Measurements from ENCODE around the gene MED12L.

The MED12L gene

DNA sequence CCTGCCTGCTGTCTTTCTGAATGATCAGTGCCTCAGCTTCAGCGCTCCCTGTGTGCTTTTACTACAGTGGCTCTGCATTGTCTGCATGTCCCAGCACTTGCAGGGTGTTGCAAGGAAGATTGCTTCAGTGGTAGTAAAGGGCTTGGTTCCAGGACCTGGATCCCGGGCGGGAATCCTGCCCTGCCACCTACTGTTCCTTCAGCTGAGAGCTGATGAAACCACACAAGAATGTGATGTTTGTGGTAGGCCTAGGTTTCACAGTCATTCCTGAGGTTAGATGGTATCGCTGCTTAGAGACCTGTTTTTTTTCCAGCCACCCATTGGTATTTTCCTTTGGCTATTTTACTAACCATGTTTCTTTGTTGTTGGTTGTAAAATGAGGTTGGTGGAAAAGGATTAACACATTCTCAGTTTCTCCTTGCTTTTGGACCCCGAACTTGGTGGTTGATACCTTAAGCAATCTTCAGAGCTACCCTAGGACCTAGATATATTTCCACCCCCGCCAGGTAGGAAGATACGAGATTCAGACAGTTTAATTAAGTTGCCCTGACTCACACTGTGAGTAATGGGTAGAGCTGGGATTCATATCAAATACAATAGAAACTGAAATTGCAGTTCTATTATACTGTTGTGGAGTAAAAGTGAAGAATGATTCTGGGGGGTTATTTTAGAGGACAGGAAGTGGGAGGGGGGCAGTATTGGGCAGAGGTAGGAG lies 219.8 kb downstream of the MED12L start:
- TF ChIP-seq, protein P1, sequence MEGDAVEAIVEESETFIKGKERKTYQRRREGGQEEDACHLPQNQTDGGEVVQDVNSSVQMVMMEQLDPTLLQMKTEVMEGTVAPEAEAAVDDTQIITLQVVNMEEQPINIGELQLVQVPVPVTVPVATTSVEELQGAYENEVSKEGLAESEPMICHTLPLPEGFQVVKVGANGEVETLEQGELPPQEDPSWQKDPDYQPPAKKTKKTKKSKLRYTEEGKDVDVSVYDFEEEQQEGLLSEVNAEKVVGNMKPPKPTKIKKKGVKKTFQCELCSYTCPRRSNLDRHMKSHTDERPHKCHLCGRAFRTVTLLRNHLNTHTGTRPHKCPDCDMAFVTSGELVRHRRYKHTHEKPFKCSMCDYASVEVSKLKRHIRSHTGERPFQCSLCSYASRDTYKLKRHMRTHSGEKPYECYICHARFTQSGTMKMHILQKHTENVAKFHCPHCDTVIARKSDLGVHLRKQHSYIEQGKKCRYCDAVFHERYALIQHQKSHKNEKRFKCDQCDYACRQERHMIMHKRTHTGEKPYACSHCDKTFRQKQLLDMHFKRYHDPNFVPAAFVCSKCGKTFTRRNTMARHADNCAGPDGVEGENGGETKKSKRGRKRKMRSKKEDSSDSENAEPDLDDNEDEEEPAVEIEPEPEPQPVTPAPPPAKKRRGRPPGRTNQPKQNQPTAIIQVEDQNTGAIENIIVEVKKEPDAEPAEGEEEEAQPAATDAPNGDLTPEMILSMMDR (conservative IDR thresholded peaks at IDR 0.05; ENCODE audit: low read length), result no peak
- no peak for TF ChIP-seq EZH2phosphoT487 (IDR thresholded peaks at IDR 0.05; ENCODE audit: borderline replicate concordance)
- H3K9ac ChIP-seq (ENCODE audit: low read depth, low read length, poor library complexity, severe bottlenecking), result no peak overlapping the region

DNA sequence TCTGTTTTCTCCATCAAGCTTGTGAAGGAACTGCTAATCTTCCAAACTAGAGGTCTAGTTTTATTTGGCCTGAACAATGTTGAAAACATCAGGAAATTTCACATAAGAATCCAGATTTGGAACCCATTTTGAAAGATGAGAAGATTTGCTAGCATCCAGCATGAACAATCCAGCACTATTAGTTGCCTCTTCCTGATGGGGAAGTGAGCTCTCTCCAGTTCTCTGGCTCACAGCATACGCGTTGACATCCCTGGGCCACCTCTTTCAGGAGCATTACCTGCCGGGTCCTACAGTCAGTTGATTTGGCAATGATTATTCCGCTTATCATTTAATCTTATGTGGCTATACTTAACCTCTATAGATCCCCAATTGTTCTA lies 220.3 kb downstream of the MED12L start:
- no peak overlapping the region for H2AFZ ChIP-seq (ENCODE audit: low read length)
- H3K4me1 ChIP-seq (ENCODE audit: insufficient read depth, low read length, poor library complexity, severe bottlenecking), result peaks cover 29% of the 10 kb centered on the region
- H3K9ac ChIP-seq (ENCODE audit: low read depth, low read length, poor library complexity, severe bottlenecking), result no peak overlapping the region
- H3K36me3 ChIP-seq (ENCODE audit: insufficient read depth, low read length), result no peaks in the 10 kb centered on the region
- no peaks in the 10 kb centered on the region for H3F3A ChIP-seq (ENCODE audit: low read depth)
- H3K27me3 ChIP-seq (ENCODE audit: insufficient read depth, low read length, poor library complexity, severe bottlenecking), result no peaks in the 10 kb centered on the region
- H3K4me2 ChIP-seq (ENCODE audit: low read depth, low read length, poor library complexity, severe bottlenecking), result no peak overlapping the region
- H4K20me1 ChIP-seq (ENCODE audit: insufficient read depth, low read length, poor library complexity, severe bottlenecking), result no peaks in the 10 kb centered on the region
- TF ChIP-seq, protein P1 (conservative IDR thresholded peaks at IDR 0.05; ENCODE audit: low read length), result no peak
- H3K9me2 ChIP-seq (replicated peaks; ENCODE audit: low read depth, low read length), result no peaks in the 10 kb centered on the region
- H3K9me3 ChIP-seq (ENCODE audit: insufficient read depth, low read depth, low read length), result no peaks in the 10 kb centered on the region
- no peak overlapping the region for H3K4me3 ChIP-seq (ENCODE audit: low read length, poor library complexity, severe bottlenecking)
- 0 out of 2 replicates have a peak, but pooled peaks cover 3% of the 10 kb centered on the region for H3K79me2 ChIP-seq (ENCODE audit: insufficient read depth, low read length)

More for the DNA sequence above, 219.8 kb downstream of the MED12L start:
- peaks cover 29% of the 10 kb centered on the region for H3K4me1 ChIP-seq (ENCODE audit: insufficient read depth, low read length, poor library complexity, severe bottlenecking)
- H3K4me2 ChIP-seq (ENCODE audit: low read depth, low read length, poor library complexity, severe bottlenecking), result no peak overlapping the region
- H3K4me3 ChIP-seq (ENCODE audit: low read length, poor library complexity, severe bottlenecking), result no peak overlapping the region
- no peak overlapping the region for H2AFZ ChIP-seq (ENCODE audit: low read length)
- 0 out of 2 replicates have a peak, but pooled peaks cover 3% of the 10 kb centered on the region for H3K79me2 ChIP-seq (ENCODE audit: insufficient read depth, low read length)
- H3K27me3 ChIP-seq (ENCODE audit: insufficient read depth, low read length, poor library complexity, severe bottlenecking), result no peaks in the 10 kb centered on the region
- H3K9me3 ChIP-seq (ENCODE audit: insufficient read depth, low read depth, low read length), result no peaks in the 10 kb centered on the region
- no peaks in the 10 kb centered on the region for H3F3A ChIP-seq (ENCODE audit: low read depth)
- no peaks in the 10 kb centered on the region for H3K9me2 ChIP-seq (replicated peaks; ENCODE audit: low read depth, low read length)
- peaks cover 2% of the 10 kb centered on the region; the same call in 1 of the 2 replicates for H3K36me3 ChIP-seq (ENCODE audit: insufficient read depth, low read length)
- H4K20me1 ChIP-seq (ENCODE audit: insufficient read depth, low read length, poor library complexity, severe bottlenecking), result no peaks in the 10 kb centered on the region

DNA sequence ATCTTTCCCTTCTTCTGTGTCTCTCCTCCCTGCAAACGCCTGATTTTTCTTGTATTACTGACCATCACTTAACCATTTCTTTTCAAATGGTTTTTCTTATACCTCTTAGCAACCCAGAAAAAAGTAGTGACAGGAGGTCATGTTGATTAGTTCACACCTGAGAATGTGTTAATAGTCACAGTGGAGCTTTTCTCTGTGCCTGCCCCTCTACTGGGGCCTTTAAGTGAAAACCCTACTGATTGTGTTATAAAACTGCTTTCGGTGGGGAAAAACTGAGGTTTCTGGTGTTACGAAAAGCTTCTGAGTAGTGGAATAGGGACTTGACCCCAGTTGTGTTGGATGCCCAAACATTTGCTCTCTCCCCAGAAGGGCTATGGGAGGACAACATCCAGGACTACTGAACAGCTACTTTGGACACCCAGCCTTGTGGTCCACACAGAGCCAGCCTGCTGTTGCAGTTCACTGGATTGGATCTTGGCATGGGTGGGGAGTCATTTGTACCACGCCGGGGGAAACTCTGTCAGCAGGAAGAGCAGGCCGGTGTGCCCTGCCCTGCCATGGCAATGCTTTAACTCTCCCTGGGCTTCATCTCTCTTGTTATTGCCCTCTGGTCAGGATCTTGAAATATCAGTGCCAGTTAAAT lies 220.8 kb downstream of the MED12L start:
- Histone ChIP-seq H3K9me2 (replicated peaks; ENCODE audit: low read depth, low read length) (no peaks in the 10 kb centered on the region), H3K79me2 (ENCODE audit: insufficient read depth, low read length) (0 out of 2 replicates have a peak, but pooled peaks cover 3% of the 10 kb centered on the region)

More for the DNA sequence above, 220.8 kb downstream of the MED12L start:
- Histone ChIP-seq H3K9ac (ENCODE audit: low read depth, low read length, poor library complexity, severe bottlenecking) (no peak overlapping the region), H4K20me1 (ENCODE audit: insufficient read depth, low read length, poor library complexity, severe bottlenecking) (no peaks in the 10 kb centered on the region), H3K4me2 (ENCODE audit: low read depth, low read length, poor library complexity, severe bottlenecking) (no peak overlapping the region), H3K9me3 (ENCODE audit: insufficient read depth, low read depth, low read length) (no peaks in the 10 kb centered on the region), H3K27me3 (ENCODE audit: insufficient read depth, low read length, poor library complexity, severe bottlenecking) (no peaks in the 10 kb centered on the region), H3K36me3 (ENCODE audit: insufficient read depth, low read length) (no peaks in the 10 kb centered on the region), H3F3A (ENCODE audit: low read depth) (no peaks in the 10 kb centered on the region), H3K4me3 (ENCODE audit: low read length, poor library complexity, severe bottlenecking) (no peak overlapping the region), H2AFZ (ENCODE audit: low read length) (no peak overlapping the region), H3K4me1 (ENCODE audit: insufficient read depth, low read length, poor library complexity, severe bottlenecking) (peaks cover 23% of the 10 kb centered on the region)
- TF ChIP-seq EZH2phosphoT487 (IDR thresholded peaks at IDR 0.05; ENCODE audit: borderline replicate concordance), result no peak
- TF ChIP-seq, protein P1 (conservative IDR thresholded peaks at IDR 0.05; ENCODE audit: low read length), result no peak

Measured in Loucy (cell line).